IPS-18c (cell line): Measurements from ENCODE around the gene RNF17.

ENCODE experiments used
- H3K4me3 ChIP-seq: 2 replicates; pipeline ENCODE4 v1.7.0; 2013; ENCODE audit warnings: low read depth, mild to moderate bottlenecking, low read length, moderate library complexity; ENCODE audit not compliant: insufficient read depth
- H3K9me3 ChIP-seq: one replicate; pipeline ENCODE4 v1.6.1; 2013; ENCODE audit warnings: mild to moderate bottlenecking, low read length, moderate library complexity; ENCODE audit not compliant: control insufficient read depth, insufficient read depth

Gene RNF17

GRCh38 chr13:24740014-24740890 lies 23.7 kb upstream of the RNF17 start:
- H3K9me3 ChIP-seq = no peaks in the 10 kb centered on the region

GRCh38 chr13:24741016-24741662 lies 22.8 kb upstream of the RNF17 start:
- Histone ChIP-seq H3K4me3 (no peak overlapping the region; the same call in 1 of the 2 replicates), H3K9me3 (no peaks in the 10 kb centered on the region)

More at GRCh38 chr13:24740014-24740890, 23.7 kb upstream of the RNF17 start:
- H3K4me3 ChIP-seq = no peak overlapping the region

- no peaks in the 10 kb centered on the region for H3K9me3 ChIP-seq
- H3K4me3 ChIP-seq = no peak overlapping the region; the same call in 1 of the 2 replicates
Observed at GRCh38 chr13:24741791-24742190, 22.2 kb upstream of the RNF17 start.

- peaks cover 2% of the 10 kb centered on the region for H3K9me3 ChIP-seq
- no peak overlapping the region for H3K4me3 ChIP-seq
Observed at GRCh38 chr13:24742294-24742693, 21.7 kb upstream of the RNF17 start.

GRCh38 chr13:24742977-24743376 lies 21.0 kb upstream of the RNF17 start:
- no peak overlapping the region for H3K4me3 ChIP-seq
- H3K9me3 ChIP-seq = peaks cover 2% of the 10 kb centered on the region

GRCh38 chr13:24744247-24744646 lies 19.7 kb upstream of the RNF17 start:
- Histone ChIP-seq H3K4me3 (no peak overlapping the region), H3K9me3 (peaks cover 2% of the 10 kb centered on the region)

GRCh38 chr13:24745516-24745860 lies 18.5 kb upstream of the RNF17 start:
- H3K4me3 ChIP-seq = 0 out of 2 replicates have a peak overlapping the region, but pooled peaks have one; percentile 59
- H3K9me3 ChIP-seq = peaks cover 2% of the 10 kb centered on the region

GRCh38 chr13:24745861-24746617 lies 17.9 kb upstream of the RNF17 start:
- Histone ChIP-seq H3K9me3 (peaks cover 2% of the 10 kb centered on the region), H3K4me3 (peak overlapping the region; percentile 59; the same call in 1 of the 2 replicates)

GRCh38 chr13:24746618-24747247 lies 17.2 kb upstream of the RNF17 start:
- peak overlapping the region; percentile 59 for H3K4me3 ChIP-seq
- H3K9me3 ChIP-seq = peaks cover 2% of the 10 kb centered on the region

- H3K9me3 ChIP-seq = peaks cover 2% of the 10 kb centered on the region
- H3K4me3 ChIP-seq = peak overlapping the region; percentile 59
Observed at GRCh38 chr13:24747248-24748060, 16.5 kb upstream of the RNF17 start.

GRCh38 chr13:24748061-24748400 lies 15.9 kb upstream of the RNF17 start:
- H3K4me3 ChIP-seq = peak overlapping the region; percentile 59
- peaks cover 2% of the 10 kb centered on the region for H3K9me3 ChIP-seq

- H3K4me3 ChIP-seq = no peak overlapping the region
Observed at GRCh38 chr13:24759197-24759596, 4.8 kb upstream of the RNF17 start.

GRCh38 chr13:24764276-24764630 lies 284 bp downstream of the RNF17 start:
- H3K9me3 ChIP-seq = peaks cover 2% of the 10 kb centered on the region
- no peak overlapping the region for H3K4me3 ChIP-seq

More at GRCh38 chr13:24759197-24759596, 4.8 kb upstream of the RNF17 start:
- peaks cover 2% of the 10 kb centered on the region for H3K9me3 ChIP-seq

- no peaks in the 10 kb centered on the region for H3K9me3 ChIP-seq
- H3K4me3 ChIP-seq = no peak overlapping the region
Observed at GRCh38 chr13:24777171-24777570, 13.2 kb downstream of the RNF17 start.

- Histone ChIP-seq H3K9me3 (no peaks in the 10 kb centered on the region), H3K4me3 (no peak overlapping the region)
Observed at GRCh38 chr13:24784319-24784718, 20.4 kb downstream of the RNF17 start.

- Histone ChIP-seq H3K9me3 (no peaks in the 10 kb centered on the region), H3K4me3 (no peak overlapping the region)
Observed at GRCh38 chr13:24788538-24788937, 24.6 kb downstream of the RNF17 start.

- Histone ChIP-seq H3K9me3 (no peaks in the 10 kb centered on the region), H3K4me3 (no peak overlapping the region)
Observed at GRCh38 chr13:24802074-24802473, 38.1 kb downstream of the RNF17 start.
